Subcutaneous adipose tissue (tissue), 4 donors: ENCODE data around the gene ELL. TPM values are rescaled to one million over a fixed set of nuclear protein-coding genes. Genes with fewer than 3 reads are reported as not detected.

Source experiments
- total RNA-seq, 4 donors: library from RNA; depleted of rRNA; stranded (reverse); fragments of >200 nt; gene quantifications; one replicate each; pipeline ENCODE4 v1.1.0, GENCODE V29; 2016
- TF ChIP-seq, protein P1 (sequence below): fragments of 450-650 bp; IDR thresholded peaks from one replicate; pipeline ENCODE4 v1.5.1; 2016; ENCODE audit warnings: low read depth, mild to moderate bottlenecking, control low read depth, antibody characterized with exemption, moderate library complexity

The ELL gene
- total RNA-seq, 4 donors from 2014 or later: 14.3 to 16.1 (median 15.3) TPM

DNA sequence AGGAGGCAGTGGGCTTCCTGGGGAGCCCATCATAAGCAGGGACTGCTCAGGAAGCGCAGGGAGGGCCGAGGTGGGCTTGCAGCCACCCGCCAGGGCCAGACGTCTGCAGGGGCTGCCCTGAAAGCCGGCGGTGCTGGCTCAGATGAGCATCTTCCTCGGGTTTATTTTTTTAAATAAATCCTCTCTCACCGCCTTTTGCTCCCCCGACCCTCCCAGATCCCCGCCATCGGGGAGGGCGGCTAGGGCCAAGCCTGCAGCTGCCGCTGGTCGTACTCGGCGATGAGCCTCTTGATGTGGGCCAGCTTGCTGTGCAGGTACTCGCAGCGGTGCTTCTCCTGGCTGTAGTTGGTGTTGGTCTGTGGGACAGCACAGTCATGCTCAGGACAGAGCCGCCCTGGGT, 77.4 kb downstream of the ELL start:
- TF ChIP-seq, protein P1, sequence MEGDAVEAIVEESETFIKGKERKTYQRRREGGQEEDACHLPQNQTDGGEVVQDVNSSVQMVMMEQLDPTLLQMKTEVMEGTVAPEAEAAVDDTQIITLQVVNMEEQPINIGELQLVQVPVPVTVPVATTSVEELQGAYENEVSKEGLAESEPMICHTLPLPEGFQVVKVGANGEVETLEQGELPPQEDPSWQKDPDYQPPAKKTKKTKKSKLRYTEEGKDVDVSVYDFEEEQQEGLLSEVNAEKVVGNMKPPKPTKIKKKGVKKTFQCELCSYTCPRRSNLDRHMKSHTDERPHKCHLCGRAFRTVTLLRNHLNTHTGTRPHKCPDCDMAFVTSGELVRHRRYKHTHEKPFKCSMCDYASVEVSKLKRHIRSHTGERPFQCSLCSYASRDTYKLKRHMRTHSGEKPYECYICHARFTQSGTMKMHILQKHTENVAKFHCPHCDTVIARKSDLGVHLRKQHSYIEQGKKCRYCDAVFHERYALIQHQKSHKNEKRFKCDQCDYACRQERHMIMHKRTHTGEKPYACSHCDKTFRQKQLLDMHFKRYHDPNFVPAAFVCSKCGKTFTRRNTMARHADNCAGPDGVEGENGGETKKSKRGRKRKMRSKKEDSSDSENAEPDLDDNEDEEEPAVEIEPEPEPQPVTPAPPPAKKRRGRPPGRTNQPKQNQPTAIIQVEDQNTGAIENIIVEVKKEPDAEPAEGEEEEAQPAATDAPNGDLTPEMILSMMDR: no peak

DNA sequence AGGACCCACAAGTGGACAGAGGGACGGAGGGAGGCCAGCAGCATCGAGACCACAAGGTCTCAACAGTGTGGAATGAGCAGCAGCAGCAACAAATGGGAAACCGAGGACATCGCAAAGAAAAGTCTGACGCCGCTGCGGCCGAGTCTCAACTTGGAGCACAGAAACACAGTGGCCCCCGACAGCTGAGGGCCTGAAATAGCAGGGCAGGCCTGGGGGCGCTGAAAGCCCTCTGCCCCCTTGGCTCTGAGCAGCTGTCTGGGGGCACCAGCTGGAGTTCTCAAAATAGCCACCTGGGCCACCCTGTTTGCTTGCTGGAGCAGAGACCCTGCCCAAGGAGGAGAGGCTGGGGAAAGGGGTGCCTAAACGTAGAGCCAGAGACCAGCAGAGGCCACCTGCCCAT, 78.0 kb downstream of the ELL start:
- TF ChIP-seq, protein P1: no peak

DNA sequence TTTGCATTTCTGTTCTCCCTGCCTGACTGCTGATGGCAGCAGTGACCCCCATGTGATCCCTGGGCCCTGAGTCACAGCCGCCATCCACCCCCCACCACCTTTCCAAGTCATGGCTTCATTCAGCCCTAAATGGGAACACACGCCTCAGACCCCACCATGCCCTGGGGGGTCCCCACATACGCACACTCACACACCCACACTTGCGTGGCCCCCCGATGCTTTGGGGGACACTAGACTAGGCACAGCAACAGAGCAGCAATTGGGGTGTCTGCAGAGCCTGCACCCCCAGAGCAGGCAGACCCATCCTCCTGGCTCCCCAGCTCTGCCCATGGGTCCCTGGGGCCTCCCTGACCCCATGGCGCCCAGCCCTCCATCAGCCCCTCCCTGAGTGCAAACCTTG, 78.5 kb downstream of the ELL start:
- TF ChIP-seq, protein P1: no peak

DNA sequence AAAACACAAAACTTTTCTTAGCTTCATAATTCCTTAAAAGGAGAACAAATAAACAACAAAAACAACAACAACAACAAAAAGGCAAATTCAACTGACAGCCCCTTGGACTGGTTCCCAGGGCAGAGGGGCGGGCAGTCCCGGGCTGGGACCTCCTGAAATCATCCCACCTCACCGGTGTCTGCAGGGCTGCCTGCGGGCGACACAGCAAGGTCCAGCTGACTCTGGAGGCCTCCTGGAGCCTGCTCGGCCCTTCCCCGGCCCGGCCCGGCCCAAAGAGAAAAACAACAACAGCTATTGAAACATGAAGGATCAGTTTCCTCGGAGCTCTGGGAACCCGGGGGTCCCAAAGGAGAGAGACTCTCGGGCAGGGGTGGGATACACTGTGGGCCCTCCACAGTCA, 78.9 kb downstream of the ELL start:
- TF ChIP-seq, protein P1: no peak

DNA sequence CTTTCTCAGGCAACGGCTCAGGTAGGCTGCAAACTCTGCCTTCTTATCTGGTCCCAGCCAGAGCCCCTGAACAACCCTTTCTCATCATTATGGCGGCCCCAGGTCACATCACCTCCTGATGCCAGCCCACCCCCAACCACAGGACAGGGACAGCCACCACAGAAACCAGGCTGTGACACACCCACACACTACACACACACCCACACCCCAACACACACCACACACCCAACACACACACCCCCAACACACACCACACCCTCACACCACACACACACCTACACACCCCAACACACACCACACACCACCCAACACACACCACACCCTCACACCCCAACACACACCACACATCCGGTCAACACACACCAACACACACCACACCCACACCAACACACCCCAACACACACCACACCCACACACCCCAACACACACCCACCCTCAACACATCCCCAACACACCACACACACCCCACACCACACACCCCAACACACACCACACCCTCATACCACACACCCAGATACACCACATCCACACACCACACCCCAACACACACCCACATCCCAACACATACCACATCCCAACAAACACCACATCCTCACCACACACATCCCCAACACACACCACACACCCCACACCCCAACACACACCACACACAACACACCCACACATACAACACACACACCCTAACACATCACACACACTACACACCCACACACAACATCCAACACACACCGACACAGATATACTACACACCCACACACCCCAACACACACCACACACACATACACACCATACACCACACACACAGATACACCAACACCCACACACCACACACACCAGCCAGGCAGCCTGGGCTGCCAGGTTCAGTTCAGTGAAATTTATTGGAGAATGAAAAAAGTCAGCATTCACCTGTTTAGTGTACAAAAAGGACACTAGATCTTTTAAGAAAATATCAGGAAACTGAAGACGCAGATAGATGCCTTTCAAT, 79.8 kb downstream of the ELL start:
- TF ChIP-seq, protein P1: no peak

DNA sequence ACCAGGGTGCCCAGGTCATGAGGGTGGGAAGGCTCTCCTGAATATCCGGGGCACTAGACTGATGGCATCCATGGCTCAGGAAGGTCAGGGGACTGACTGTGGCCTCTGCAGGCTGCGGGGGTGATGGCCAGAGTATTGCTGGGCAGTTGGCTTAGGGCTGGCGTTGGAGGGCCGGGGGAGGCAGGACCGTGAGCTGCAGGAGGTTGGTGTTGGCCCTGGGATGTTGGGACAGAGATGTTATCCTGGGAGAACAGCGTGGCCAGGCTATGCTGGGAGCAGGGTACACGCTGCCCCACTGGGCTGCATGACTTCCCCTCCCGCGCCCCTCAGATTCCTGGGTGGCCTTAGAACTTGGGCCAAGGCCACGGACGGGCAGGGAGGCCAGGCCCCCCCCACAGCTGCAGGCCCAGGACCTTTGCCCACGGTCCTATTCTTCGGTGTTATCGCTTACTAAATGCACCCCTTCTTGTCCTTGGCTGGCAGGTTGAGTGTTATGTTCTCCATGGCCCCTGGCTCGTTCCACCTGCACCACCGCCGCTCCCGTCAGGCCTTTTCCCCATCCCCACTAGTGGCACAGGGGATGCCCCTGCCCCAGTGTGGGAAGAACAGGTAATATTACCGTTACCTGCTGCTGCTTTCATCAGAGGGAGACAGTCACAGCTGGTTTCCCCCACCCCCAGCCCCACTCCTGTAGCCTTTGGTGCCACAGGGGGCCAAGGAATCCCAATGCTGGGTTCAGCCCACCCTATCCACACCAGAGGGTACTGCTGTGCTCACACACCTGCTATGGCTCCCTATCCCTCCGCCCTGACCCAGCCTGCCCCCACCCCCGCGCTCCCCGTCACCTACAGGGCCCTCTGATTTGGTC, 80.7 kb downstream of the ELL start:
- TF ChIP-seq, protein P1: no peak

DNA sequence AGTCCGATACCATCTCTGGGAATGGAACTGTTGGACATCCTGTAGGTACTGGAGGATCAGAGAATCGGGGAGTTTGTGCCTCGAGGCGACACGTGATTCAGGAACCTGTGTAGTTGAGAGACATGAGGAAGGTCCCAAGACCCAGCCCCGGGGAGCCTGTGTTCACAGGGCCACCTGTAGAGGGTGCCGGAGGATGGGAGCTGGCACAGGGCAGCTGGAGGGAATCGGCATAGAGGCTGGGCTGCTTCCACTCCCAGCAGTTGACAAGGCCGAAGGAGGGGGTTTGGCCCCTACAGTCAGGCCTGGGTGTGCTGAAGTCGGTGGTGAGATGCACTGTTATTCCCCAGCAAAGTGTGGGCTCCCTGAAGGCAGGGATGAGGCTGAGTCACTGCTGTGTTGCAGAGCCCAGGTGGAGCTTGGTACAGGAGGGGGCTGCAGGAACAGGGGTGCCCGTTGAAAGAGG, 81.4 kb downstream of the ELL start:
- TF ChIP-seq, protein P1: no peak
